Right ventricle myocardium inferior (tissue), 1 donor: ENCODE results near the gene CBX3. TPM values are rescaled to one million over a fixed set of nuclear protein-coding genes. Genes with fewer than 3 reads are reported as not detected.
A peak's percentile ranks its signal among the peaks of the same experiment; 100 is the strongest.
"Not testable (repeated sequence)": the region's sequence is repeated elsewhere in the genome, so short reads cannot be mapped to it uniquely, and the experiment has no call there.

ENCODE experiments used
- ATAC-seq: fragments of 200-7000 bp; cut with Tn5 transposase; one replicate; pipeline ENCODE4 v1.9.1; 2020; ENCODE audit warnings: mild to moderate bottlenecking, moderate library complexity
- DNase-seq: peaks from one replicate; pipeline ENCODE4 v3.0.0; 2021; ENCODE audit errors: missing footprints
- intact Hi-C: fragments of 100-400 bp; cut with DNase I; formaldehyde crosslinking; loops from one replicate; pipeline ENCODE4 v1.11.0; 2022
- total RNA-seq: library from RNA; stranded (reverse); fragmentation: NEBNext Ultra II Directional; extraction: Animal tissue kit (Norgen Biotek cat#: 25700); gene quantifications from one replicate; pipeline ENCODE4 v1.2.1, GENCODE V29; 2021
- donor health status: DM: no; HTN: yes; CAD: no; lungs with severe emphysema.

Gene CBX3
- total RNA-seq, 1 donor from 2014 or later: 59.3 TPM

- ATAC-seq: no peak
- DNase-seq: no peak
- intact Hi-C loops: no loop called here
Measured at GRCh38 chr7:26167303-26167934, 34.1 kb upstream of the CBX3 start.

- ATAC-seq: no peak
- intact Hi-C loops: no loop called here
- no peak for DNase-seq
Measured at GRCh38 chr7:26168458-26169023, 33.0 kb upstream of the CBX3 start.

- DNase-seq (no peak), ATAC-seq (no peak)
- intact Hi-C loops: no loop called here
Measured at GRCh38 chr7:26169271-26169670, 32.3 kb upstream of the CBX3 start.

- no peak for DNase-seq
- ATAC-seq: no peak
- intact Hi-C loops: no loop called here
Measured at GRCh38 chr7:26170663-26171062, 30.9 kb upstream of the CBX3 start.

GRCh38 chr7:26171601-26172000 lies 29.9 kb upstream of the CBX3 start:
- ATAC-seq: no peak
- no peak for DNase-seq
- intact Hi-C loops: no loop called here

GRCh38 chr7:26172048-26172447 lies 29.5 kb upstream of the CBX3 start:
- ATAC-seq (no peak), DNase-seq (no peak)
- intact Hi-C loops: no loop called here

- intact Hi-C loops, ATAC-seq, DNase-seq: not testable (repeated sequence)
Measured at GRCh38 chr7:26175903-26176302, 25.6 kb upstream of the CBX3 start.

- ATAC-seq, intact Hi-C loops: not testable (repeated sequence)
- peak; percentile 16 for DNase-seq
Measured at GRCh38 chr7:26176696-26177095, 24.8 kb upstream of the CBX3 start.

- intact Hi-C loops, ATAC-seq: not testable (repeated sequence)
- peak; percentile 27 for DNase-seq
Measured at GRCh38 chr7:26177269-26177668, 24.3 kb upstream of the CBX3 start.

GRCh38 chr7:26178272-26178960 lies 23.1 kb upstream of the CBX3 start:
- intact Hi-C loops: no loop called here
- ATAC-seq: no peak

GRCh38 chr7:26179422-26179821 lies 22.1 kb upstream of the CBX3 start:
- no peak for ATAC-seq
- no peak for DNase-seq
- intact Hi-C loops: no loop called here

More at GRCh38 chr7:26178272-26178960, 23.1 kb upstream of the CBX3 start:
- DNase-seq: no peak

- ATAC-seq (no peak), DNase-seq (no peak)
- intact Hi-C loops: no loop called here
Measured at GRCh38 chr7:26179826-26180497, 21.6 kb upstream of the CBX3 start.

- peak; percentile 15 for ATAC-seq
- intact Hi-C loops: no loop called here
Measured at GRCh38 chr7:26180792-26181198, 20.8 kb upstream of the CBX3 start.

GRCh38 chr7:26181474-26182227 lies 19.9 kb upstream of the CBX3 start:
- ATAC-seq (no peak), DNase-seq (no peak)
- intact Hi-C loops: no loop called here

More at GRCh38 chr7:26180792-26181198, 20.8 kb upstream of the CBX3 start:
- DNase-seq: no peak

- intact Hi-C loops: no loop called here
- no peak for DNase-seq
- peak; percentile 1 for ATAC-seq
Measured at GRCh38 chr7:26182283-26182682, 19.3 kb upstream of the CBX3 start.

GRCh38 chr7:26182706-26183105 lies 18.8 kb upstream of the CBX3 start:
- DNase-seq (no peak), ATAC-seq (no peak)
- intact Hi-C loops: no loop called here

- DNase-seq (no peak), ATAC-seq (no peak)
- intact Hi-C loops: no loop called here
Measured at GRCh38 chr7:26183545-26184280, 17.8 kb upstream of the CBX3 start.
